ENCODE measurements around the gene LAMA1.
"Not testable (repeated sequence)": the region's sequence is repeated elsewhere in the genome, so short reads cannot be mapped to it uniquely, and the experiment has no call there.

LAMA1 gene

GRCh38 chr18:6942742-6943141 lies 174.9 kb downstream of the LAMA1 start:
- DNase-seq: no peak

GRCh38 chr18:6941996-6942395 lies 175.6 kb downstream of the LAMA1 start:
- no peak for DNase-seq

- DNase-seq: no peak
These were observed 177.1 kb downstream of the LAMA1 start for GRCh38 chr18:6940451-6940850.

- DNase-seq: no peak
These were observed 177.6 kb downstream of the LAMA1 start for GRCh38 chr18:6939972-6940371.

- DNase-seq: not testable (repeated sequence)
These were observed 179.2 kb downstream of the LAMA1 start for GRCh38 chr18:6938403-6938802.

GRCh38 chr18:6938003-6938402 lies 179.6 kb downstream of the LAMA1 start:
- no peak for DNase-seq

GRCh38 chr18:6934859-6935258 lies 182.7 kb downstream of the LAMA1 start:
- DNase-seq: no peak

GRCh38 chr18:6929370-6930102 lies 188.1 kb downstream of the LAMA1 start:
- DNase-seq: no peak

- no peak for DNase-seq
These were observed 189.2 kb downstream of the LAMA1 start for GRCh38 chr18:6928359-6928758.

GRCh38 chr18:6927153-6927552 lies 190.4 kb downstream of the LAMA1 start:
- no peak for DNase-seq

- DNase-seq: no peak
These were observed 194.4 kb downstream of the LAMA1 start for GRCh38 chr18:6923220-6923619.

- no peak for DNase-seq
These were observed 196.0 kb downstream of the LAMA1 start for GRCh38 chr18:6921571-6921970.

GRCh38 chr18:6920099-6920955 lies 197.3 kb downstream of the LAMA1 start:
- DNase-seq: no peak

GRCh38 chr18:6917072-6917471 lies 200.5 kb downstream of the LAMA1 start:
- no peak for DNase-seq

GRCh38 chr18:6901286-6901926 lies 216.2 kb downstream of the LAMA1 start:
- DNase-seq: no peak

GRCh38 chr18:6891788-6892187 lies 225.8 kb downstream of the LAMA1 start:
- DNase-seq: no peak
